ENCODE measurements around the gene SORL1. TPM values are rescaled to one million over a fixed set of nuclear protein-coding genes. Genes with fewer than 3 reads are reported as not detected.

The SORL1 gene
- total and polyA plus RNA-seq, 2 of the 8 experiments (the other 6 are each of a cell fraction or from before 2014, with no cell fraction given) = 38.1 to 65.5 TPM

GRCh38 chr11:121670266-121670665 lies 218.2 kb downstream of the SORL1 start:
- no peak overlapping the region for H2AK5ac ChIP-seq (ENCODE audit: low read depth, low read length)
- no peak for FAIRE-seq
- no peak overlapping the region for H3K14ac ChIP-seq (ENCODE audit: insufficient read length)
- 79% methylated on average over 3 of the region's 3 CpGs; no CpG with 5 or more reads in 1 of the 2 experiments for WGBS, 2 experiments (ENCODE audit: extremely low coverage in 1 of 2, insufficient coverage in 1 of 2, insufficient read length in 1 of 2, insufficient replicate concordance in 2 of 2, low coverage in 1 of 2, low lambda C conversion rate in 2 of 2, missing lambda C conversion rate in 1 of 2)
- H2BK20ac ChIP-seq (ENCODE audit: low read length) = no peak overlapping the region
- no peaks in the 10 kb centered on the region for H4K20me1 ChIP-seq (replicated peaks in 1 of 2; ENCODE audit: control insufficient read depth in 1 of 2, insufficient read depth in 2 of 2, low read length in 2 of 2)
- H2BK120ac ChIP-seq (replicated peaks; ENCODE audit: low read depth, low read length) = no peak overlapping the region
- no peaks in the 10 kb centered on the region for H3K79me1 ChIP-seq (ENCODE audit: low read depth, low read length)
- no peak overlapping the region for H3K56ac ChIP-seq (replicated peaks; ENCODE audit: insufficient read length, low read depth, low read length)
- ChIA-PET POLR2A (ENCODE audit: partially characterized antibody) (no interaction called here), CTCF (ENCODE audit: partially characterized antibody) (interaction anchor here (0.6 to 1.4 kb wide), 5 partner anchors 11 to 874 kb away, joined by 3 to 8 read pairs (median 3); no protein-coding TSS in a partner anchor)
- no peak overlapping the region for H2BK12ac ChIP-seq (ENCODE audit: low read depth, low read length)
- no peak overlapping the region for H3K27ac ChIP-seq (ENCODE audit: low read depth, low read length)
- no peak overlapping the region for H4K8ac ChIP-seq (ENCODE audit: extremely low read depth, insufficient read depth, low read length)
- no peaks in the 10 kb centered on the region for H3K79me2 ChIP-seq (ENCODE audit: control insufficient read depth in 1 of 2, insufficient read depth in 2 of 2, low read length in 2 of 2)
- H3K9me3 ChIP-seq (ENCODE audit: insufficient read depth in 2 of 2, low read depth in 1 of 2, low read length in 1 of 2) = no peaks in the 10 kb centered on the region
- H2AFZ ChIP-seq (ENCODE audit: low read length) = no peak overlapping the region
- no peak overlapping the region for H3K18ac ChIP-seq (ENCODE audit: extremely low read depth, low read length)
- no peak overlapping the region for H2BK5ac ChIP-seq (ENCODE audit: low read depth, low read length)
- no peaks in the 10 kb centered on the region for H3K23me2 ChIP-seq (ENCODE audit: low read depth, low read length)
- H3K27me3 ChIP-seq (replicated peaks in 1 of 4; ENCODE audit: control insufficient read depth in 3 of 4, extremely low read depth in 1 of 4, insufficient read depth in 3 of 4, low read length in 3 of 4) = no peaks in the 10 kb centered on the region
- no peak overlapping the region for H2BK15ac ChIP-seq (ENCODE audit: low read length)
- H3K4me2 ChIP-seq (ENCODE audit: insufficient read depth in 1 of 2, low read depth in 2 of 2, low read length in 2 of 2) = no peak overlapping the region
- H3K4me1 ChIP-seq (replicated peaks in 1 of 4; ENCODE audit: control insufficient read depth in 3 of 4, insufficient read depth in 4 of 4, low read length in 3 of 4) = peaks cover 0 to 3% (median 0%) of the 10 kb centered on the region in 4 experiments; a peak in 1 of 7 replicates
- DNase-seq (ENCODE audit: low read depth in 1 of 2, low spot score in 2 of 2) = no peak
- no peak overlapping the region for H3K23ac ChIP-seq (ENCODE audit: insufficient read length)
- H4K5ac ChIP-seq (ENCODE audit: insufficient read length, low read depth, low read length) = no peak overlapping the region
- H3K4me3 ChIP-seq (ENCODE audit: extremely low read depth in 1 of 4, insufficient read depth in 2 of 4, low read depth in 3 of 4, low read length in 4 of 4) = no peak overlapping the region
- H3K36me3 ChIP-seq (ENCODE audit: control insufficient read depth in 2 of 4, insufficient read depth in 4 of 4, low read length in 3 of 4) = no peaks in the 10 kb centered on the region
- no peak overlapping the region for H3K9ac ChIP-seq (replicated peaks in 1 of 4; ENCODE audit: extremely low read depth in 1 of 4, low read depth in 3 of 4, low read length in 3 of 4)
- no peak overlapping the region for H4K91ac ChIP-seq (replicated peaks; ENCODE audit: insufficient read length, low read length)
- no peak overlapping the region for H3K4ac ChIP-seq (replicated peaks; ENCODE audit: insufficient read length, low read depth, low read length)
- TF ChIP-seq TBP (IDR thresholded peaks at IDR 0.05; ENCODE audit: low read depth, low read length) (no peak), CTCF (IDR thresholded peaks at IDR 0.05; ENCODE audit: control extremely low read depth in 1 of 3, insufficient read depth in 1 of 3, low read depth in 1 of 3, low read length in 3 of 3) (no peak), CTBP2 (IDR thresholded peaks at IDR 0.05; ENCODE audit: borderline replicate concordance, insufficient read depth, insufficient read length, low read length) (no peak), HDAC6 (IDR thresholded peaks at IDR 0.05; ENCODE audit: low read depth, low read length) (no peak), EZH2 (IDR thresholded peaks at IDR 0.05; ENCODE audit: low read depth, low read length, severe bottlenecking) (no peak), KDM1A (IDR thresholded peaks at IDR 0.05; ENCODE audit: borderline replicate concordance, low read length) (no peak), MAFK (IDR thresholded peaks at IDR 0.05; ENCODE audit: low read depth, low read length) (no peak), SRF (IDR thresholded peaks at IDR 0.05; ENCODE audit: low read depth, low read length) (no peak), SP4 (IDR thresholded peaks at IDR 0.05; ENCODE audit: low read length) (no peak), PHF8 (conservative IDR thresholded peaks at IDR 0.05; ENCODE audit: low read depth, low read length) (no peak), FOSL1 (IDR thresholded peaks at IDR 0.05; ENCODE audit: insufficient read depth, low read depth, low read length) (no peak), JUND (IDR thresholded peaks at IDR 0.05; ENCODE audit: low read length) (no peak)

Data from H1 (cell line).